ENCODE data around the gene MNAT1. TPM values are rescaled to one million over a fixed set of nuclear protein-coding genes. Genes with fewer than 3 reads are reported as not detected.

The MNAT1 gene
- total RNA-seq, 1 donor = 59.9 TPM

DNA sequence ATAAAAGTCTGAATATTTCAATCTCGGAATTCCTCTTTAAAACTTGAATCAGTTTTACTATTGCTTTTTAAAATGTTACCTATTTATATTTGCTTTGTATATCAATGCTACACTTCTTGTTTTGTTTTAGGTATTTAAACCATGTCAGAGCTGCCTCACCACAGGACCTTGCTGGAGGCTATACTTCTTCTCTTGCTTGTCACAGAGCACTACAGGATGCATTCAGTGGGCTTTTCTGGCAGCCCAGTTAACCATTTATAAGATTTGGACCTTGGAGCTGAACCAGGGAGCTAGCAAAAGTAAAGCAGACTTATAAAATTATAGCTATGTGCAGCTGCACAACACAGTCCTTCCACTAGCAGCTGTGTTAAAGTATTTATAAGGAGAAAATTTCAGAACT, 233.5 kb downstream of the MNAT1 start:
- no peak for DNase-seq (ENCODE audit: low read depth)
- TF ChIP-seq, protein P1, sequence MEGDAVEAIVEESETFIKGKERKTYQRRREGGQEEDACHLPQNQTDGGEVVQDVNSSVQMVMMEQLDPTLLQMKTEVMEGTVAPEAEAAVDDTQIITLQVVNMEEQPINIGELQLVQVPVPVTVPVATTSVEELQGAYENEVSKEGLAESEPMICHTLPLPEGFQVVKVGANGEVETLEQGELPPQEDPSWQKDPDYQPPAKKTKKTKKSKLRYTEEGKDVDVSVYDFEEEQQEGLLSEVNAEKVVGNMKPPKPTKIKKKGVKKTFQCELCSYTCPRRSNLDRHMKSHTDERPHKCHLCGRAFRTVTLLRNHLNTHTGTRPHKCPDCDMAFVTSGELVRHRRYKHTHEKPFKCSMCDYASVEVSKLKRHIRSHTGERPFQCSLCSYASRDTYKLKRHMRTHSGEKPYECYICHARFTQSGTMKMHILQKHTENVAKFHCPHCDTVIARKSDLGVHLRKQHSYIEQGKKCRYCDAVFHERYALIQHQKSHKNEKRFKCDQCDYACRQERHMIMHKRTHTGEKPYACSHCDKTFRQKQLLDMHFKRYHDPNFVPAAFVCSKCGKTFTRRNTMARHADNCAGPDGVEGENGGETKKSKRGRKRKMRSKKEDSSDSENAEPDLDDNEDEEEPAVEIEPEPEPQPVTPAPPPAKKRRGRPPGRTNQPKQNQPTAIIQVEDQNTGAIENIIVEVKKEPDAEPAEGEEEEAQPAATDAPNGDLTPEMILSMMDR (IDR thresholded peaks at IDR 0.05; ENCODE audit: insufficient read depth, low read length) = no peak
- no peak overlapping the region for H3K4me3 ChIP-seq (ENCODE audit: low read depth, low read length)

DNA sequence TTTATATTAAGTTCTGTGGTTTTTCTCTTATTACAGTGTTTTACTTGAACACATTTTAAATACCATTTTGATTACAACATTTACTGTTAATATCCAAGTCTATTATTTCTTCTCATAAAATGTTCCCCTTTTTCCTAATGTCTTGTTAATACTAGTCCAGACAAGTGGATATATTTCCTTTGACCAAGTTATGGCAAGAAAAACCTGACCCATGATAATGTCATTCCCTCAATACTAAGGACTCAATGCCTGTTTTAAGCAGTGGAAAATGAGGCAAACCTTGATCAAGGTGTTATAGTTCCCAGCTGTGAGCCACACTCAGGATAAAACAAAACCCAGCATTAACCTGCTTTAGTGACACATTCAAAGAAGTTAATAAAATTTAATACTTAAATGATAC, 234.1 kb downstream of the MNAT1 start:
- no peak overlapping the region for H3K4me3 ChIP-seq (ENCODE audit: low read depth, low read length)
- no peak for DNase-seq (ENCODE audit: low read depth)
- TF ChIP-seq, protein P1 (IDR thresholded peaks at IDR 0.05; ENCODE audit: insufficient read depth, low read length) = no peak

DNA sequence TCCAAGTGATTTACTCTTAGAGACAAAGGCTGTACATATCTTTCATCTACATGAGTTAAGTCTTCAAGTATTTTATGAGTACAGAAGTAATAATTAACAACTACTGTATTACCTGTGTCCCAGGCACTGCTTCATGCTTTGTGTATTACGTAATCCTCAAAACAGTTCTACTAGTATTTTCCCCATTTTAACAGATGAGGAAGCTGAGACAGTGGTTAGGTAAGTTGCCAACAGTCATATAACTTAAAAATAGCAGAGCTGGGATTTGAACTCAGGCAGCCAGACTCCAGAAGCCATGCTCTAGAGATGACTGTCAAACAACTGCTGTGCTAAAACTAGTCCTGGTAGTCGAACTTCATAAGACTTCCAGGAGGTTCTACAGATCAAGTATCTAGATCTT, 235.6 kb downstream of the MNAT1 start:
- no peak for DNase-seq (ENCODE audit: low read depth)
- no peak overlapping the region for H3K4me3 ChIP-seq (ENCODE audit: low read depth, low read length)
- TF ChIP-seq, protein P1 (IDR thresholded peaks at IDR 0.05; ENCODE audit: insufficient read depth, low read length) = no peak

DNA sequence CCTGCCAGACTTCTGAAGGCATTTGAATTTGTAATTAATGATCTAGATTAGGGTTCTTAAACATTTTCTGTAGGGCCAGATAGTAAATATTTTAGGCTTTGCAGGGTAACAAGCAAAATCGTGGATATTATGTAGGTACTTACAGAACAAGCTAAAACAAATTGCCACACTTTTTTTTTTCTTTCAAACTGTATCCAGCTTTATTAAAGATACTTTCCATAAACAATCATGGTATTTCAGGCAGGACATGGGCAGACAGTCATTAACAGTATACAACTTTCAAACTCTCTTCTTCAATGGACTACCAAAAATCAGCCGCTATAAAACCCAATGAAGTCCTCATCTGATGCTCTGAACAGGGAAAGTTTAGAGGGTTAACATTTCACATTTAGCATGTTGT, 236.7 kb downstream of the MNAT1 start:
- H3K4me3 ChIP-seq (ENCODE audit: low read depth, low read length) = no peak overlapping the region
- TF ChIP-seq, protein P1 (IDR thresholded peaks at IDR 0.05; ENCODE audit: insufficient read depth, low read length) = no peak
- DNase-seq (ENCODE audit: low read depth) = no peak

DNA sequence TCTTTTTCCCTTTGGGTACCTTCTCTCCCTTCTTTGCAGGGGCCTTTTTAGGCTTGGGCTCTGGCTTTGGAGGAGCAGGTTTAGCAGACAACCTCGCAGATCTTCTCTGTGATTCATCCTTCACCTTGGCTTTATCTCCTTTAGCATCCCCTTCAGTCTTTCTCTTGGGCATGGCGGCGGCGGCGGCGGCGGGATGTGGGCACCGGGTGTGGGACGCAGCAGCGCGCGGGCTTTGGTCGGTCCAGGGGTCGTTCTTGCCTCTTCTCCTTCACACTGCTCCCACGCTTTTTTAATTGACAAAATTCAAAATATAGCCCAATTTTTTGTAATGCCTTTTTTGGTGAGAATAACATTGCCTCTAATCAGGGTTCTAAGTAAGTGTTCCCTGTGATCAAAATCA, 237.7 kb downstream of the MNAT1 start:
- no peak overlapping the region for H3K4me3 ChIP-seq (ENCODE audit: low read depth, low read length)
- TF ChIP-seq, protein P1 (IDR thresholded peaks at IDR 0.05; ENCODE audit: insufficient read depth, low read length) = no peak
- DNase-seq (ENCODE audit: low read depth) = no peak

DNA sequence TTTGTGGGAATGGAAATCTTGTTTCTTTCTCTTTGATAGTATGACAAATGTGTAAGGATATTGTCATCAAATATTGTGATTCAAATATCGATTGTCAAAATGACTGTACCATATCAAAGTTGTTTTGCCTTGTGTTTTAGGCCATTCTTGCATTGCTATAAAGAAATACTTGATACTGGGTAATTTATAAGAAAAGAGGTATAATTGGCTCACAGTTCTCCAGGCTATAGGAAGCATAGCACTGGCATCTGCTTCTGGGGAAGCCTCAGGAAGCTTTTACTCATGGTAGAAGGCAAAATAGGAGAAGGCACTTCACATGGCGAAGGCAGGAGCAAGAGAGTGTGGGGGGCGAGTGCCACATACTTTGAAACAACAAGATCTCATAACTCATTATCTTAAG, 238.5 kb downstream of the MNAT1 start:
- TF ChIP-seq, protein P1 (IDR thresholded peaks at IDR 0.05; ENCODE audit: insufficient read depth, low read length) = no peak
- DNase-seq (ENCODE audit: low read depth) = no peak
- H3K4me3 ChIP-seq (ENCODE audit: low read depth, low read length) = no peak overlapping the region

DNA sequence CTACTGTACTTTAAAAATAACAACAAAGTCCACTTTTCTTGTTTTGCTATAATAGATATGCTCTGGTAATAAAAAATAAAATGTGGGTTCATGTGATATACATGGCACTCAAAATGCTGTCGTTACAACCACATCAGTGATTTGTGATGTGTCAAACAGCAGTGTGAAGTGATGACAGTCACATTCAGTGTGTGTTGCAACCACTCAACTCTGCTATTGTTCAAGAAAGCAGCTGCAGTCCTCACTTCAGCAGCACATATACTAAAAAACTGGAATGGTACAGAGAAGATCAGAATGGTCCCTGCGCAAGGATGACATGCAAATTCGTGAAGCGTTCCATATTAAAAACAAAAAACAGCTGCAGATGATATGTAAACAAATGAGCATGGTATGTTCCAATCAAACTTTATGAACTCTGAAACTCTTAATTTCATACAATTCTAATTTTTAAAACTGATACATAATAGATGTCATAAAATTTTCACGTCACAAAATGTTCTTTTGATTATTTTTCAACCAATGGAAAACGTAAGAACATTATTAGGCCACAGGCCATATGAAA, 239.6 kb downstream of the MNAT1 start:
- H3K4me3 ChIP-seq (ENCODE audit: low read depth, low read length) = no peak overlapping the region
- TF ChIP-seq, protein P1 (IDR thresholded peaks at IDR 0.05; ENCODE audit: insufficient read depth, low read length) = no peak
- DNase-seq (ENCODE audit: low read depth) = no peak

Data from fibroblast of the aortic adventitia (primary cell).